Left lung (tissue), 10 donors: ENCODE measurements around the gene ACAD10. TPM values are rescaled to one million over a fixed set of nuclear protein-coding genes. Genes with fewer than 3 reads are reported as not detected.
"Not testable (repeated sequence)": the region's sequence is repeated elsewhere in the genome, so short reads cannot be mapped to it uniquely, and the experiment has no call there.

Experiments used
- ATAC-seq: fragments of 200-7000 bp; cut with Tn5 transposase; one replicate; pipeline ENCODE4 v1.9.1; 2020; ENCODE audit warnings: moderate library complexity
- DNase-seq, 4 donors: peaks; one replicate each; pipeline ENCODE4 v3.0.0-alpha.2; 2013 to 2020
- H3K27ac ChIP-seq, 2 donors: fragments of 200-600 bp; sonication (generic) in 1 of 2; one replicate each; pipeline versions ENCODE4 v1.5.0 to v1.8.0; 2020 to 2021
- H3K27me3 ChIP-seq, 2 donors: fragments of 200-600 bp; sonication (generic) in 1 of 2; one replicate each; pipeline versions ENCODE4 v1.5.0 to v1.8.0; 2020 to 2021
- H3K36me3 ChIP-seq, 2 donors: fragments of 200-600 bp; sonication (generic) in 1 of 2; one replicate each; pipeline versions ENCODE4 v1.5.0 to v1.8.0; 2020 to 2021
- H3K4me1 ChIP-seq, 2 donors: fragments of 200-600 bp; one replicate each; pipeline ENCODE4 v1.8.0; 2021
- H3K4me3 ChIP-seq, 2 donors: fragments of 200-600 bp; sonication (generic) in 1 of 2; one replicate each; pipeline versions ENCODE4 v1.5.0 to v1.8.0; 2020 to 2021; ENCODE audit warnings: mild to moderate bottlenecking in 1 of 2
- H3K9me3 ChIP-seq, 2 donors: fragments of 200-600 bp; sonication (generic) in 1 of 2; one replicate each; pipeline versions ENCODE4 v1.5.0 to v1.8.0; 2020 to 2021
- intact Hi-C, 2 donors: fragments of 100-400 bp; cut with DNase I; formaldehyde crosslinking; loops; one replicate each; pipeline versions ENCODE4 v1.11.2 to v1.14.2; 2022
- polyA plus RNA-seq, 6 donors: library from polyadenylated mRNA; unstranded; fragments of 120-200 nt; gene quantifications; one replicate each; pipeline ENCODE4 v1.2.1, GENCODE V29; 2013; ENCODE audit not compliant: insufficient read length in 6 of 6
- total RNA-seq, 2 donors: library from RNA; stranded (reverse); fragmentation: NEBNext Ultra II Directional; extraction: Animal tissue kit (Norgen Biotek cat#: 25700); gene quantifications; one replicate each; pipeline ENCODE4 v1.2.1, GENCODE V29; 2021
- TF ChIP-seq, protein P1 (sequence below), 2 donors: fragments of 200-600 bp; sonication (generic) in 1 of 2; IDR thresholded peaks; one replicate each; pipeline versions ENCODE4 v1.5.0 to v1.8.0; 2021; ENCODE audit warnings: antibody characterized with exemption in 2 of 2
- donor health status: DM: no; HTN: yes; CAD: no.
- donor health status: DM: no; HTN: no; CAD: no.

The ACAD10 gene
- total and polyA plus RNA-seq, 8 donors: 19.8 to 44.3 (median 36.9) TPM

DNA sequence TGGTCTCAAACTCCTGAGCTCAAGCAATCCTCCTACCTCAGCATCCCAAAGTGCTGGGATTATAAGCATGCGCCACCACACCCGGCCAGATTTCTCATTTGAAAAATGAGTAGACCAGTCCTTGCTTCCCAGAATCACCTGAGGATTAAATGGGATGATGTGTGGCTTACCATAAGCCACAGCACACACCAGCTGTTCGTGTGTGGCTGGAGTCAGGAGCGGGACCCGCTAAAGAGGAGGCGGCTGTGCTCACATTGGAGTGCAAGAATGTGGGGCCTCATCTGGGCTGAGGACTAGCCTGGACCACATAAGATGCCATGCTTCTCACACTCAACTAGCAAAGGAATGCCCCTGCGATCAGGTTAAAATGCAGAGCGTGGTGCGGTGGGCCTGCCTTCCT, 74.1 kb downstream of the ACAD10 start:
- TF ChIP-seq, protein P1, sequence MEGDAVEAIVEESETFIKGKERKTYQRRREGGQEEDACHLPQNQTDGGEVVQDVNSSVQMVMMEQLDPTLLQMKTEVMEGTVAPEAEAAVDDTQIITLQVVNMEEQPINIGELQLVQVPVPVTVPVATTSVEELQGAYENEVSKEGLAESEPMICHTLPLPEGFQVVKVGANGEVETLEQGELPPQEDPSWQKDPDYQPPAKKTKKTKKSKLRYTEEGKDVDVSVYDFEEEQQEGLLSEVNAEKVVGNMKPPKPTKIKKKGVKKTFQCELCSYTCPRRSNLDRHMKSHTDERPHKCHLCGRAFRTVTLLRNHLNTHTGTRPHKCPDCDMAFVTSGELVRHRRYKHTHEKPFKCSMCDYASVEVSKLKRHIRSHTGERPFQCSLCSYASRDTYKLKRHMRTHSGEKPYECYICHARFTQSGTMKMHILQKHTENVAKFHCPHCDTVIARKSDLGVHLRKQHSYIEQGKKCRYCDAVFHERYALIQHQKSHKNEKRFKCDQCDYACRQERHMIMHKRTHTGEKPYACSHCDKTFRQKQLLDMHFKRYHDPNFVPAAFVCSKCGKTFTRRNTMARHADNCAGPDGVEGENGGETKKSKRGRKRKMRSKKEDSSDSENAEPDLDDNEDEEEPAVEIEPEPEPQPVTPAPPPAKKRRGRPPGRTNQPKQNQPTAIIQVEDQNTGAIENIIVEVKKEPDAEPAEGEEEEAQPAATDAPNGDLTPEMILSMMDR (IDR thresholded peaks at IDR 0.05): no peak
- no peak overlapping the region for H3K27ac ChIP-seq

GRCh38 chr12:111761099-111761498, 75.2 kb downstream of the ACAD10 start:
- H3K4me3 ChIP-seq: no peak overlapping the region
- no peak overlapping the region for H3K27ac ChIP-seq
- no peaks in the 10 kb centered on the region for H3K27me3 ChIP-seq
- H3K4me1 ChIP-seq: peaks cover 12 to 30% of the 10 kb centered on the region in 2 donors
- H3K9me3 ChIP-seq: no peaks in the 10 kb centered on the region
- intact Hi-C loops: no loop called here
- TF ChIP-seq, protein P1 (IDR thresholded peaks at IDR 0.05): no peak
- DNase-seq (peak in 1 of 4 donors; percentile 22), ATAC-seq (no peak)
- H3K36me3 ChIP-seq: peaks cover 0 to 3% of the 10 kb centered on the region in 2 donors

More for the DNA sequence above, 74.1 kb downstream of the ACAD10 start:
- H3K27me3 ChIP-seq: no peaks in the 10 kb centered on the region
- no peaks in the 10 kb centered on the region for H3K9me3 ChIP-seq
- ATAC-seq: no peak
- peaks cover 12 to 21% of the 10 kb centered on the region in 2 donors for H3K4me1 ChIP-seq
- H3K4me3 ChIP-seq: no peak overlapping the region
- intact Hi-C loops: loop anchor here in 1 of 2 donors (5.0 kb wide), 1 partner anchor 52 kb away; no protein-coding TSS in a partner anchor
- peaks cover 0 to 10% of the 10 kb centered on the region in 2 donors for H3K36me3 ChIP-seq
- peak in 1 of 4 donors; percentile 16 for DNase-seq

DNA sequence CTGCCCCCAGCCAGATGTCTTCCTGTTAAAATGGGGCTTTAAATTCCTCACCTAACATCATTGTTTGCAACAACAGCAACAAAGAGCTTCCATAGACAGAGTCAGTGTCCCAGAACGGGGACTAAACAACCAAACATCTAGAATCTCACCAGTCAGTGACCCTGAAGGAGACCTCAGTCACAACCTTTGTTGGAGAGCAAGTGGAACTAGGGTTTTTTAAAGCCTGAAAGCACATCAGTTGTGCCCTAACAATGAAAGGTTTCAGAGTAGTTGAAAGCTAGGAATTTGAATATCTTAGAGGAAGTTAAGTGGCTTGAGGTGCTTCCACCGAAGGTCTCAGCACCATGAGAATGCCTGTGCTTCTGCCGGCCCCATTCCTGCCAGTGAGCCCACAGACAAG, 75.9 kb downstream of the ACAD10 start:
- Histone ChIP-seq H3K4me3 (no peak overlapping the region), H3K27ac (no peak overlapping the region), H3K36me3 (no peaks in the 10 kb centered on the region), H3K4me1 (peaks cover 17 to 34% of the 10 kb centered on the region in 2 donors), H3K9me3 (no peaks in the 10 kb centered on the region), H3K27me3 (no peaks in the 10 kb centered on the region)
- intact Hi-C loops: no loop called here
- TF ChIP-seq, protein P1 (IDR thresholded peaks at IDR 0.05): no peak
- DNase-seq (no peak), ATAC-seq (no peak)

GRCh38 chr12:111763552-111763951, 77.7 kb downstream of the ACAD10 start:
- H3K4me1 ChIP-seq: peaks cover 8 to 28% of the 10 kb centered on the region in 2 donors
- ATAC-seq, H3K9me3 ChIP-seq, H3K27me3 ChIP-seq, DNase-seq, intact Hi-C loops, H3K36me3 ChIP-seq, H3K4me3 ChIP-seq, H3K27ac ChIP-seq: not testable (repeated sequence)

DNA sequence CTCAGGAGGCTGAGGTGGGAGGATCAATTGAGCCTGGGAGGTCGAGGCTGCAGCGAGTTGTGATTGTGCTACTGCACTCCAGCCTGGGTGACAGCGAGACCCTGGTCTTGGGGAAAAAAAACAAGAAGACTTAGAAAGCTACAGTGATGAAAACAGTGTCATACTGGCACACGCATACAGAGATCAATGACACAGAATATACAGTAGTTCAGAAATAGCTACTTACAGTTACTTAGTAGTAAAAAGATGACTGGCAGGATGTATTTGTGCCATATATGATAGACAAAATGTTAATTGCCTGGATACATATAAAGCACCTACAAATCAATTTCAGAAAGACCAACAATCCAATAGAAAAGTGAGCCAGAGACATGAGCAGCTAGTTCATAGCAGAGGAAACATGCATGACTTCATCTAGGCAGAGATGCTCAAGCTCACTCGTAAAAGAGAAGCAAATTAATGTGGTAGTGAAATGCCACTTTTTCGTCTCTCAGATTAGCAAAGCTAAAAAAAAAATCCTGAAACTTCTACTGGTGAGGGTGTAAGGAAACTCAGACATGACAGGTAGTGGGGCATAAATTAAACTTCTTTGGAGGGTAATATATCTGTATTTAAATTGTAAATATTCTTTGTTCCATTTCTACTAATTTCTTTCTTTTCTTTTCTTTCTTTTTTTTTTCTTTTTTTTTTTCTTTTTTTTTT, 78.4 kb downstream of the ACAD10 start:
- ATAC-seq: no peak
- H3K4me3 ChIP-seq: no peak overlapping the region
- TF ChIP-seq, protein P1 (IDR thresholded peaks at IDR 0.05): no peak

More for the DNA sequence above, 78.4 kb downstream of the ACAD10 start:
- peak in 1 of 4 donors; percentile 6 for DNase-seq
- H3K27ac ChIP-seq: no peak overlapping the region
- intact Hi-C loops: no loop called here
- H3K27me3 ChIP-seq: no peaks in the 10 kb centered on the region
- peaks cover 12 to 33% of the 10 kb centered on the region in 2 donors for H3K4me1 ChIP-seq
- no peaks in the 10 kb centered on the region for H3K36me3 ChIP-seq
- H3K9me3 ChIP-seq: no peaks in the 10 kb centered on the region
